GM21526 (cell line): ENCODE measurements around the gene SERPINA4.

ENCODE experiments used
- ATAC-seq: cut with Tn5 transposase; IDR thresholded peaks from one replicate; pipeline ENCODE4 v1.9.1; 2021; ENCODE audit warnings: moderate library complexity; ENCODE audit not compliant: unreplicated experiment, low FRiP score

The SERPINA4 gene

DNA sequence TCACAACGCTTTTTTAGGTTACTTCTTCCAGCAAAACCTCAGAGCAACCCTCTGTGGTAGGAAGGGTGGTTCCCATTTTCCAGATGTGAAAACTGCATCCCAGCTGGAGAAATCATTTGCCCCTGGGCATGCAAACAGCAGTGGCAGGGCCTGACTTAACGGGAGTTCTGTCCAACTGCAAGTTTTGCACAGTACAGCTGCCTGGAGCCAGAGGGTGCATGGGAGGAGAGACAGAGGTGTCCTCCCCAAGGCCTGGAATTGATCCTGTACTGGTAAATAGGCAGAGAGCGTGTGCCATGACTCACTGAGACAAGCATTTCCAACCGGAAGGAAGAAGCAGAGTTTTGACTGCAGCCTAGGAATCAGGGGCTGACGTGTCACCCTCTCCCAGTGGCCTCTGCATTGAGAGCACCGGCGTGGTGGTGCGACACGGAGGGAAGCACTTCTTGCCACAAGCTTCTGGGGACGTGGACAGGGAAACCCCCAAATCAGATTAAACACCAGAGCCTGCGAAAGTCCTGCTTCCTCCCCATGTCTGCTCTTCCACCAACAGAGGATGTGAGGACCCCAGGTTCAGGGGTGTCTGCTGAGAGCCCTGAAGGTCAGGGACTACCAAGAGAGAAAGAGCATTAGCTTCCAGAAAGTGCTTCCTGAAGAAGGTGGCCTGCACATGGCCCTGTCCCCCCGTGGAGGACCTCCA, 19.0 kb upstream of the SERPINA4 start:
- no peak for ATAC-seq

DNA sequence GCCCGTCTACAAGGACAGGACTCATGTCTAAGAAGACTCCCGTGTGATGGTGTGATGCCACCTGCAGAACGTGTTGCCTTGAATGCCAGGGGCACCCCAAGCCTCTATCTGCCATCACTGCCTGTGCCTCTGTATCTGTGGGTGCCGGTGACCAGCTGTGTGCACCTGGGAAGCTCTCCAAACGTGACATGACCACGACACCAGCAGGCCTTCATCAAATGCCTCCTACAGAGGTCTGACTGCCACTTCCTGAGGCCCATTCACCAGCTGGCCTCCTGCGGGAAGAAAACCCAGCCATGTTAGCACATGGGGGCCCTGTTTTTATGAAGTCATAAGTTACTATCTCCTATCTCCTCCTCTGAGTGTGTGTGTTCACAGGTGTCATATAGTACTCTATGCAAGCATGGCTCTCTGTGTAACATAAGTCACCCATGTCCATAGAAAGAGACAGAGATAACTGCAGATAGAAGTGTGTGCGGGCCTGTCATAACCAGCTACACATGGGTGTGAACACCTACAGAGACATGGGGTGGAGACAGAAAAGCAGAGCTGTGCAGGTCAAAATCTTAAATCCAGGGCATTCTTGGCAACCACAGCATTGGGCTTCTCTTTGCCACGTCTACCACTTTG, 18.3 kb upstream of the SERPINA4 start:
- ATAC-seq: no peak

DNA sequence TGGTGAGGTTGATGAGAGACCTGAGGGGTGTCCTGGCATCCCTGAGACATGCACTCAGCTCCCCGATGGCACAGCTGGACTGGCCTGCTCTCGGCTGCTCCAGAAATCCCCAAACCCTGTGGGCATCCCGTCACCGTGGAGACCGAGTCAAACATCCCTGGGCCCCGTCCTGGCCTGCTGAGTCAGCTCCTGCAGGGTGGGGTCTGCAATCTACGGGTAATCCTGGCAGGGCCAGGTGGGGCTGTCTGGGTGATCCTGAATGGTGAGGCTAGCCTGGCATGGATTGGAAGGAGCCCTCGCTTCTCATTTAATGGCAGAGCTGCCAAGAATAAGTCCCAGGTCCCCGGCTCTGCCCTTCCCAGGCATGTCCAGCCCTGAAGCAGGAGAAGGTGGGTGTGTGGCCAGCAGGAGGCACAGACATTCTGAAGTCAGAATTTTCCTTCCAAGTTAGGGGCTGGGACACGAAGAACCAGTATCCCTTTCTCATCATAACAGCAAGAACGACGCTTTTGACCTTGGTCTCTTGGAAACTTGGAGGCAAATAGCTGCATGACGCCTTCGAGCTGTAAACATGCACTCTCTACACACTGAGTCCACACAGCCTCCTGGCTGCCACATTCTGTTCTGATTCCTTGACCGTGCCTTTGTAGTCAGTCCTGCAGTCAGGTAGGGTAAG, 17.7 kb upstream of the SERPINA4 start:
- ATAC-seq: no peak

DNA sequence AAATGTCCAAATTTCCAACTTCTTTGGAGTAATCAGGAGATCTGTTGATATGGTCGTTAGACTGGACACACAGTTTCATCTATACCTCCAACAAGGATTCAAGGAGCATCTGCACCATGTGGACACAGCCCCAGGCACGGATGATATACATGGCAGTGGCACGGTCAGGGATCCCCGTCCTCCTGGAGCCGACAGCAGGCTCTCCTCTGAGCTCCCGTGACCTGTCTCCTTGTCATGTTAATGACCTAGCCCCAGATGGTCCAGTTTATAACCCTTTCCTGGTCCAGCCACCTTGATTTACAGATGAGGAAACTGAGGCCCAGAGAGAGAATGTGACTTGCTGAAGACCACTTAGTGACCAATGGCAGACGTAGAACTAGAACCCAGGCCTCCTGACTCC, 16.5 kb upstream of the SERPINA4 start:
- ATAC-seq: no peak

- no peak for ATAC-seq
Observed at GRCh38 chr14:94545131-94545841, 16.0 kb upstream of the SERPINA4 start.

DNA sequence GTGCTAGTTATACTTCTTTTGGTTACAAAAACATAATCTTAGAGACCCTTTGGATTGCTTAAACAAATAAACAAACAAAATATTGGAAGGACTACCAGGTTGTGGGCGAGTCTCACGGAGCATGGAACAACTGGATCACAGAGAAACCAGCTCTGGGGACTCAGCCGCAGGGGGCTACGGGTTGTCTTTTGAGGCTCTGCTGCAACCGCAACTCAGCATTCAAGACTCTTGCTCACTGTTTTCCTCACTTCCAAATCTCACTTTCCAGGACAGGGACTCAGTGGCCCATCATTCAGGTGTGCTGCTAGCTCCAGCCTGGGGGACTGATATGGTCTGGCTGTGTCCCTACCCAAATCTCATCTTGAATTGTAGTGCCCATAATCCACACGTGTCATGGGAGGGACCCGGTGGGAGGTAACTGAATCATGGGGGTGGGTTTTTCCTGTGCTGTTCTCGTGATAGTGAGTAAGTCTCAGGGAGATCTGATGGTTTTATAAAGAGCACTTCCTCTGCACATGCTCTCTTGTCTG, 14.0 kb upstream of the SERPINA4 start:
- no peak for ATAC-seq

- no peak for ATAC-seq
Observed at GRCh38 chr14:94547726-94548125, 13.5 kb upstream of the SERPINA4 start.

DNA sequence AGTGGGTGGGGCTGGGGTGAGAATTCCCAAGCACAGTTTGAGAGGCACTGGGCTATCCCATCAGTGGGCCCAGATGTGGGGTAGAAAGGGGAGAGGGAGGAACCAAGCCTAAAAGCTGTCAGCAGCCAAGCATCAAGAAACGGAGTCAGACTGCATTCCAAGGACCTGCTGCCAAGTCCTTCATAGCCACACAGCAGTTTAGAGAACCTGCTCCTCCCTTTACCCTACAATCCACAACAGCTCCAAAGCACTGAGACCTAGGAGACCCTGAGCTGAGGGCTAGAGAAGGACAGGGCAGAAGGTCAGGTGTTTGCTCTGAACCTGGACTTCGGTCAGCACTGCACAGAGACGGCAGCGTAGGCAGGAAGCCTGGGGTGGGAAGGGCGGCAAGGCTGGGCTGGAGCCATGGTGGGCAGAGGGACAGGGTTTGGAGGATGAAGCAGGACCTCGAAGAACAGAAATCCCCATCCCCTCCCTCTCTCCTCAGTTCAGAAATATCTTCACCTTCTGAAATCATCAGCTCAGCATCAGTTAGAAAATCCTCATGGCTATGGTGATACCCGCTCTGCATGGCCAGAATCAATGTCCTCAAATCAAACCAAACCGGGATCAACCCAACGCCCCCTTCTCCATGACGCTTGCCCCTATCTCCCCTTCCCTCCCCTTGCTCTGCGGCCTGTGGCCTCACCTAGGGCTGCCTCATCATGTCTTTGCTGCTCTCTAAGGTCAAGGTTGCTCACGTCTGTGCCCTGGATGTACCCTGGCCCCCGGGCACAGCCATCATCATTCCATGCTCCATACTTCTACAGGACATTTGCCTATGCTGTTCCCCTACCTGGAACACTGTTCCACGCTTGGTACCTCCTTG, 12.9 kb upstream of the SERPINA4 start:
- ATAC-seq: no peak

DNA sequence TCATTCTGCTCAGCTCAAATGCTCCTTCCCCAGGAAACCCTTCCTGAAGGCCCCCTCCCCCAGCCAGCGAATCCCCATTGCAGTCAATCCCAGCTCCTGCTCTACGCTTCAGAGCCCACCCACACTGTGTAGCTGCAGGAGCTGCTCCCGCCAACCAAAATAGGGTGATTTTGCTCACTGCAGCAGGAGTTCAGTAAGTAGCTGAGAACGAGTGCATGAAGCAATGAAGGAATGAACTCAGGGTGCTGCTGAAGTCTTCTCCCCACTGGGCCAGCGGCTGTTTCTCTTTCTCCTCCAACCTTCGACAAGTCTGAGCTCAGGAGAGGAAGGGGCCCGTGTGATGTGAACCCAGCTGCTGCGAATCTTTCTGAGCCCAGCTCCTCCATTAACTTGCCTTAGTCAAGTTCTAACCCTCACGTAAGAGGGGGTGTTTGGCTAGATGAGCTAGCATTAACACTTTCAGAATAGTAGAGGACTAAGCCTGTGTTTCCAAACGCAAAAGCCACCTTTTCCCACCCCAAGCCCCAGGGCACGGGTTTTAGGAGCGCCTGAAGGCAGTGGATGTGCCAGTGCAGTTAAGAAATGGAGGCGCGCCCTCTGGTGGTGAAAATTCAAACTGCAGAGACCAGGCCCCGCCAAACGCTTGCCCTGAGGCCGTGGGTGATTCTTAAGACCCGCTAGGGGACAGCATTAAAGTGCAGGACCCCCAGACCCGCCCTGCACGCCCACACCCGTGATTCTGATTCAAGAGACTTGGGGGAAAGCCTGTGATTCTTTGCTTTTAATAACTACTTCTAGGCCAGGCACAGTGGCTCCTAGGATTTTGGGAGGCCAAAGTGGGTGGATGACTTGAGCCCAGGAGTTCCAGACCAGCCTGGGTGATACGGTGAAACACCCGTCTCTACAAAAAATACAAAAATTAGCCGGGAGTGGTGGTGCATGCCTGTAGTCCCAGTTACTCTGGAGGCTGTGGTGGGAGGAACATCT, 11.9 kb upstream of the SERPINA4 start:
- ATAC-seq: no peak

GRCh38 chr14:94550041-94550440, 11.2 kb upstream of the SERPINA4 start:
- ATAC-seq: no peak

- ATAC-seq: no peak
Observed at GRCh38 chr14:94555991-94556390, 5.3 kb upstream of the SERPINA4 start.

DNA sequence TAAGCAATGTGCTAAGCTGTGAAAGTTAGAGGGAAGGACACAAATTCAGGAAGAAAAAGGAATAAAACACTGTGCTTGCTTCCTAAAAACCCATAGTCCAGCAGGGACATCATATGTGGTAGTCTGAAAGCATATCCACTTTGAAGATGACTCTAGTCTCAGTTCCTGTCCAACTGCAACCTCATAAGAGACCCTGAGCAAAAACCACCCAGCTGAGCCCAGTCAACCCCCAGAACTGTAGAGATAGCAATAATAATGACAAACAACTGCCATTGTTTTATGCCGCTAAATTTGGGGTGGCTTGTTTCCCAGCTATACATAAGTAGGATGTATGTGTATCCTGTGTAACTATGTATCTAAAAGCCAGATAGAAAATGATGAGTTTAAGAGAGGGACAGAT, 3.9 kb upstream of the SERPINA4 start:
- ATAC-seq: no peak

DNA sequence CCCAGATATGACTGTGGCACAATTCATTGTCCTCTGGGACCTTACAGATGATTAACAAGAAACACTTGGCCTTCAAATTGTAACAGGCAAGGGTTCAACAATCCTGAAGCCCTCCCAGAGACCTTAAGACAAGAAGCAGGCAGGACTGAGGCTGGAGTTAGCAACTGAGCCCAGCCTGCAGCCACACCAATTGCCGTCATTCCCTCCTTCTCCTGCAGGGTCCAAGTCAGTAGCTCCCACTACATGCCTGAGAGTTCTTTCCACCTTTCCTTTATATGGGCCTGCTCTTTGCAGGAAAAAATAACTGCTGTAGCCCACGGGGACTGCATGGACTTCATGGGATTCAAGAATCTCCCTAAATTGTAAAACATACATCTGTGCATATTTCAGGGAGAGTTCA, 2.4 kb upstream of the SERPINA4 start:
- no peak for ATAC-seq

GRCh38 chr14:94559638-94560290, 1.5 kb upstream of the SERPINA4 start:
- no peak for ATAC-seq

- ATAC-seq: no peak
Observed at GRCh38 chr14:94560291-94560665, 964 bp upstream of the SERPINA4 start.

- no peak for ATAC-seq
Observed at GRCh38 chr14:94561656-94562010, 391 bp downstream of the SERPINA4 start.

DNA sequence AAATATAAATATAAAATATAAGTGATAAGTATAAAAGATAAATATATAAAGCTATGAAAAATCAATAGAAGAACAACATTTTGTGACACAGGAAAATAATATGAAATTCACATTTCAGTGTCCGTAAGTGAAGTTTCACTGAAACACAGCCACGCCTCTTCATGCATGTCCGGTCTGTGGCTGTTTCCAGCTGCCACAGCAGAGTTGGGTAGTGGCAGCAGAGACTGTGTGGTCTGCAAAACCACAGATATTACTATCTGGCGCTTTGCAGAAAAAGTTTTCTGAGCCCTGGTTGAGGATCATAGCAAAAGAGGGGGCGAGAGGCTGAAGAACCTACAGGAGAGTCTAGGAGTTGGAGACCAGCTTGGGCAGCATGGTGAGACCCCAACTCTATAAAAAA, 780 bp downstream of the SERPINA4 start:
- no peak for ATAC-seq
